HEK293T (cell line): ENCODE data around the gene PITRM1.

Experiments used
- CTCF ChIA-PET: fragments of 350-600 bp; formaldehyde crosslinking; extraction: SDS; loops from one replicate; lab custom pipeline; 2021; ENCODE audit warnings: antibody characterized with exemption, inconsistent platforms; lab: Yijun Ruan, JAX
- POLR2A ChIA-PET: fragments of 350-600 bp; formaldehyde crosslinking; extraction: SDS; loops from one replicate; lab custom pipeline; 2020; ENCODE audit warnings: antibody characterized with exemption, inconsistent platforms; lab: Yijun Ruan, JAX
- DNase-seq: peaks from one replicate; pipeline ENCODE4 v3.0.0; 2012; ENCODE audit warnings: mixed read lengths; ENCODE audit errors: extremely low spot score
- ARNT ChIP-seq: fragments of 450-650 bp; IDR thresholded peaks from 2 replicates; pipeline ENCODE4 v1.6.1; 2017; ENCODE audit warnings: mild to moderate bottlenecking
- BHLHE40 ChIP-seq: fragments of 450-650 bp; IDR thresholded peaks from 2 replicates; pipeline ENCODE4 v1.6.1; 2016; ENCODE audit warnings: mild to moderate bottlenecking, moderate library complexity, borderline replicate concordance
- CTBP1 ChIP-seq: fragments of 450-650 bp; IDR thresholded peaks from 2 replicates; pipeline ENCODE4 v1.6.1; 2016; ENCODE audit warnings: borderline replicate concordance
- ELF4 ChIP-seq: fragments of 450-650 bp; IDR thresholded peaks from 2 replicates; pipeline ENCODE4 v1.6.1; 2017; ENCODE audit warnings: antibody characterized with exemption
- FOXA1 ChIP-seq: fragments of 450-650 bp; IDR thresholded peaks from 2 replicates; pipeline ENCODE4 v1.6.1; 2016; ENCODE audit warnings: mild to moderate bottlenecking
- FOXK2 ChIP-seq: fragments of 450-650 bp; IDR thresholded peaks from 2 replicates; pipeline ENCODE4 v1.6.1; 2016; ENCODE audit warnings: mild to moderate bottlenecking
- FOXM1 ChIP-seq: fragments of 450-650 bp; IDR thresholded peaks from 2 replicates; pipeline ENCODE4 v1.6.1; 2017; ENCODE audit warnings: mild to moderate bottlenecking, borderline replicate concordance
- HDGF ChIP-seq: fragments of 450-650 bp; IDR thresholded peaks from 2 replicates; pipeline ENCODE4 v1.6.1; 2017; ENCODE audit warnings: antibody characterized with exemption, borderline replicate concordance
- L3MBTL2 ChIP-seq: fragments of 450-650 bp; conservative IDR thresholded peaks from 2 replicates; pipeline ENCODE4 v1.6.1; 2016; ENCODE audit warnings: mild to moderate bottlenecking
- LEF1 ChIP-seq: fragments of 450-650 bp; IDR thresholded peaks from 2 replicates; pipeline ENCODE4 v1.6.1; 2017; ENCODE audit warnings: mild to moderate bottlenecking, borderline replicate concordance
- NFRKB ChIP-seq: fragments of 450-650 bp; IDR thresholded peaks from 2 replicates; pipeline ENCODE4 v1.6.1; 2016; ENCODE audit warnings: mild to moderate bottlenecking, moderate library complexity
- SP1 ChIP-seq: fragments of 450-650 bp; IDR thresholded peaks from 2 replicates; pipeline ENCODE4 v1.6.1; 2017
- SUZ12 ChIP-seq: fragments of 450-650 bp; IDR thresholded peaks from 2 replicates; pipeline ENCODE4 v1.6.1; 2016; ENCODE audit warnings: mild to moderate bottlenecking
- TARDBP ChIP-seq: fragments of 450-650 bp; IDR thresholded peaks from 2 replicates; pipeline ENCODE4 v1.6.1; 2016
- ZNF384 ChIP-seq: fragments of 450-650 bp; IDR thresholded peaks from 2 replicates; pipeline ENCODE4 v1.6.1; 2016
- TF ChIP-seq, protein P1 (sequence below): fragments of 450-650 bp; IDR thresholded peaks from 2 replicates; pipeline ENCODE4 v1.6.1; 2016

Gene PITRM1

DNA sequence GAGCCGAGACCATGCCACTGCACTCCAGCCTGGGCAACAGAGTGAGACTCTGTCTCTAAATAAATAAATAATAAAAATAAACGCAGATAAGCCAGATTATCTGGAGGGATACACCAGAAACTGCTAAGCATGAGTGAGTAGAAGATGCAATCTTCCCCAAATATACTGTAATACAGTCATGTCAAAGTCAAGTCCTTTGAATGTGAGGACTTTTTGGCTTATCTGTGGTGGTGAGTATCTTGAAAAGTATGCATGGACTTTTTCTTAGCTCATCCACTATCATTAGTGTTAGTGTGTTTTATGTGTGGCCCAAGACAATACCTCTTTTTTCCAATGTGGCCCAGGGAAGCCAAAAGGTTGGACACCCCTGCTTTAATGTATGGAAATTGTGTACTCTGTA, 44.7 kb upstream of the PITRM1 start:
- CTCF ChIA-PET, result no interaction called here

DNA sequence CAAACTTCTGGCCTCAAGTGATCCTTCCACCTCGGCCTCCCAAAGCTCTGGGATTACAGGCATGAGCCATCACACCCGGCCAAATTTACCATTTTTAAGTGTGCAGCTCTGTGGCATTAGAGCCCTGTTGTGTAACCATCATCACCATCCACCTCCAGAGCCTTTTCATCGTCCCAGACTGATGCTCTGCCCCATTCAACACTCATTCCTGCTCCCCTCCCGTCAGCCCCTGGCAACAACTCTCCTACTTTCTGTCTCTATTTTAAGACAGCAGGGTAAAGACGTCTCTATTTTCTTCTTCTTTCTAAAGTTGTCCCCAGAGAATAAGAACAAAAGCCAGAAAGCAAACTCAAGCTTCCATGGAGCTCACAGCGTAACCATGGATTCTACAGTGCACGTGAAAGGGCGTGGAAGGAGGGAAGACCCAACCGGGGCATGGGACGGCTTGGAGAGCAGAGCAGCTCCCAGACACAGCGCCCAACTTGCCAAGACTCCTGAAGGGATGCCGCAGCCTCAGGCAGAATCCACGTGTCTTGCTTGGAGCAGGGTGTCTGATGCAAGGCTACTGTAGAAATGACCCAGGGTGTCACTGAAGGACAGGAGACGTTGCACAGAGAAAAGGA, 42.7 kb upstream of the PITRM1 start:
- ChIA-PET POLR2A (interaction anchor here (1.4 kb wide), 1 partner anchor 12 kb away, joined by 3 read pairs; no protein-coding TSS in a partner anchor), CTCF (interaction anchor here (1.0 to 1.6 kb wide), 2 partner anchors 17 to 22 kb away, joined by 3 to 5 read pairs; no protein-coding TSS in a partner anchor)
- TF ChIP-seq, protein P1, sequence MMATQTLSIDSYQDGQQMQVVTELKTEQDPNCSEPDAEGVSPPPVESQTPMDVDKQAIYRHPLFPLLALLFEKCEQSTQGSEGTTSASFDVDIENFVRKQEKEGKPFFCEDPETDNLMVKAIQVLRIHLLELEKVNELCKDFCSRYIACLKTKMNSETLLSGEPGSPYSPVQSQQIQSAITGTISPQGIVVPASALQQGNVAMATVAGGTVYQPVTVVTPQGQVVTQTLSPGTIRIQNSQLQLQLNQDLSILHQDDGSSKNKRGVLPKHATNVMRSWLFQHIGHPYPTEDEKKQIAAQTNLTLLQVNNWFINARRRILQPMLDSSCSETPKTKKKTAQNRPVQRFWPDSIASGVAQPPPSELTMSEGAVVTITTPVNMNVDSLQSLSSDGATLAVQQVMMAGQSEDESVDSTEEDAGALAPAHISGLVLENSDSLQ, result no peak
- TF ChIP-seq ZNF384 (no peak), FOXA1 (no peak), FOXM1 (no peak), HDGF (no peak), BHLHE40 (no peak), ELF4 (no peak), NFRKB (no peak), FOXK2 (no peak)
- DNase-seq, result no peak

More for the DNA sequence above, 44.7 kb upstream of the PITRM1 start:
- no peak for DNase-seq
- TF ChIP-seq ZNF384, result no peak
- TF ChIP-seq L3MBTL2, result no peak
- TF ChIP-seq FOXK2, result no peak
- TF ChIP-seq SUZ12, result no peak
- no peak for TF ChIP-seq TARDBP
- TF ChIP-seq, protein P1, result no peak
- TF ChIP-seq LEF1, result no peak
- no peak for TF ChIP-seq HDGF
- no peak for TF ChIP-seq SP1
- TF ChIP-seq BHLHE40, result no peak
- TF ChIP-seq CTBP1, result no peak
- TF ChIP-seq NFRKB, result no peak
- TF ChIP-seq FOXA1, result no peak
- TF ChIP-seq FOXM1, result no peak
- TF ChIP-seq ELF4, result no peak
- TF ChIP-seq ARNT, result no peak
- POLR2A ChIA-PET, result no interaction called here

DNA sequence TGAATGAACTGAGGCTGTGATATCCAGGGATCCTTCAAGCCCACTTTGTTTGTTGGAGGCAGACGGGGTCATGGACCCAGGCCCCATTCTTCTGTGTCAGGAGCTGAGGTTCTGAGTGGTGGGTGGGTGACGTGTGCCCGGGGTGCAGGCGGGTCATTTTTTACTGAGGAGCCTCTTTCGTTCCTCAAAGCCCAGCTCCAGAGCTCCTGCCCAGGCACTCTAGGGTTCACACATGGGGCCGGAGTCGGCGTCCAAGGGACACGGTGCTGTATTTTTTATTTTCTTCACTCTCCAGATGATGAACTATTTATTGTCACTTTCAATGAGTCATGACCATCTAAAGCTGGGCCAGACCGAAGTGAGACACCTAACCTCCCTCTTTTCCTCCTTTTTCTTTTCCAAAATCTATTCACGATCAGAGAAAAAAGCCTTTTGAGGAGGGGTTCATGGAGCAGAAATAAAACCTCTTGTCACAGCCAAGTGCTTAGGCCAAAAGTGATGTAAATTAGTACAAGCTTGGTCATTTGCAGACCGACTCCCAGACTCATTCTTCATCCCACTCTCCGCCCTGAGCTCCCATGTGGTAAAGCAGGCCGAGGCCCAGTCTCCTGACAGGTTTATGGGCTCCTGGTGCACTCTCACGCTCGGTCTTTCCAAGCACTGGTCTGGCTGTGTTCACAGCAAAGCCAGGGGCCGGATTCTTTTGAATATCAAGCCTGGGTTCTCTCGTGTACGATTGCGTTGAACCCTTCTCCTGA, 41.4 kb upstream of the PITRM1 start:
- no peak for TF ChIP-seq LEF1
- no peak for TF ChIP-seq SP1
- TF ChIP-seq CTBP1, result no peak
- TF ChIP-seq BHLHE40, result no peak
- TF ChIP-seq FOXK2, result no peak
- TF ChIP-seq ZNF384, result no peak
- TF ChIP-seq FOXM1, result no peak
- TF ChIP-seq L3MBTL2, result no peak
- no peak for TF ChIP-seq TARDBP
- TF ChIP-seq HDGF, result no peak
- TF ChIP-seq, protein P1, result no peak
- no peak for TF ChIP-seq NFRKB
- no peak for TF ChIP-seq ELF4
- ChIA-PET POLR2A (no interaction called here), CTCF (interaction anchor here (1.0 to 1.6 kb wide), 2 partner anchors 16 to 21 kb away, joined by 3 to 5 read pairs; no protein-coding TSS in a partner anchor)
- no peak for DNase-seq

DNA sequence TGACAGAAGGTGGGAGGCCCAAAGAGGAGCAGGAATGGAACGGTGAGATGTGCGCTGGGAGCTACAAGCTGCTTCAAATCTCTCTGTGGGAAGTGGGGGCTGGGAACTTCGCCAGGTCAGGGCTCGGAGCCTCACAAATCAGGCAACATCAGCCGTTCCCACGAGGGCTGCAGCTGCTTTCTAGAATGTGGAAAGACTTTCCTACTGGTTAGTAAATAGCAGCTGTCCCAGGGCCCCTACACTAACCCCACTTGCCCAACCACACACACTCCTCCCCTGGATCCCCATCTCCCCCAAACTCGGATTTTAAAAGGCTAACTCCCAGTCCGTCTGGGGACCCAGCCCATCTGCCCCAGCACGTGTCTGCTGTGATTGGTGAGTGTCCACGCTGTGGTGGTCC, 40.6 kb upstream of the PITRM1 start:
- no peak for DNase-seq
- POLR2A ChIA-PET, result no interaction called here
- CTCF ChIA-PET, result interaction anchor here (1.6 kb wide), 1 partner anchor 20 kb away, joined by 5 read pairs; no protein-coding TSS in a partner anchor
- no peak for TF ChIP-seq HDGF
- TF ChIP-seq, protein P1, result no peak
- TF ChIP-seq FOXA1, result no peak
- no peak for TF ChIP-seq SUZ12

DNA sequence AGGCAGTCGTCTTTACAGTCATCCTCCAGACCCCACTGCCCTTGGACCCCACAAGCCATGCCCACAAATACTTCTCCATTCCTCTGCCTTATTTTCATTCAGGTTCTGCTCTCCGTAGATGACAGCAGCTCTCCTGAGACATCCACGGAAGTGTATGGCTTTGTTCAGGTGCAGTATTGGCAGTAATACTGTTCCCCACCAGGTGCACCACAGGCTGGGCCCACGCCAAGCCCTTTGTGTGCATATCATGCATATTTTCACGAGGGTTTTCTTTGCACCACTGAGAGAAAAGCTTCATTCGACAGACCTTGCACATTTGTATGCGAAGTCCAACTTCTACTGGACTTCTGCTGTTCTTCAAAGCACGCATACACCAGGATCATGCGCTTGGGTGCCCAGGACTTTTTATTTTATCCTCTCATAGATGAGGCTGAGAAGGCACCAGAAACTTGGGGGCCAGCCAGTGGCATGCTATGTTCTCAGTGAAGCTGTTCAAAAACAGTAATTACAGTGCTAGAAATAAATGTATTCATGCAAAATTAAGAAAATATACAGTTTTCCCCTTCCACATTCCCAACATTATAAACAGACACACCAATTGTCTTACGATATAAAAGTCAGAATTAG, 37.8 kb upstream of the PITRM1 start:
- DNase-seq, result no peak
- TF ChIP-seq, protein P1, result no peak
- TF ChIP-seq FOXM1 (no peak), LEF1 (no peak), SUZ12 (no peak), FOXA1 (no peak), L3MBTL2 (no peak), HDGF (no peak)
- ChIA-PET POLR2A (no interaction called here), CTCF (interaction anchor here (1.8 kb wide), 1 partner anchor 13 kb away, joined by 5 read pairs; no protein-coding TSS in a partner anchor)
